Spleen (tissue), 11 donors: ENCODE results near the gene RNF212B. TPM values are rescaled to one million over a fixed set of nuclear protein-coding genes. Genes with fewer than 3 reads are reported as not detected.

Source experiments
- DNase-seq: peaks from one replicate; pipeline ENCODE4 v3.0.0-alpha.2; 2020
- H3K27ac ChIP-seq, 8 donors: fragments of 200-600 bp; sonication (generic) in 7 of 8; 1 replicate in 4 of 8; 2 replicates in 4 of 8; pipeline versions ENCODE4 v1.5.0 to v1.8.0; 2016 to 2021; ENCODE audit warnings: inconsistent platforms in 4 of 8, mild to moderate bottlenecking in 4 of 8, moderate library complexity in 1 of 8
- H3K27me3 ChIP-seq, 7 donors: fragments of 200-600 bp; sonication (generic) in 6 of 7; replicated peaks in 1 of 7; 1 replicate in 4 of 7; 2 replicates in 3 of 7; pipeline versions ENCODE4 v1.5.0 to v1.8.0; 2016 to 2021; ENCODE audit warnings: inconsistent platforms in 3 of 7, mild to moderate bottlenecking in 1 of 7
- H3K36me3 ChIP-seq, 6 donors: fragments of 200-600 bp; sonication (generic) in 5 of 6; 1 replicate in 4 of 6; 2 replicates in 2 of 6; pipeline versions ENCODE4 v1.5.0 to v1.8.0; 2016 to 2021; ENCODE audit warnings: inconsistent platforms in 2 of 6
- H3K4me1 ChIP-seq, 6 donors: fragments of 200-600 bp; sonication (generic) in 5 of 6; 1 replicate in 3 of 6; 2 replicates in 3 of 6; pipeline versions ENCODE4 v1.5.0 to v1.8.0; 2016 to 2021; ENCODE audit warnings: inconsistent platforms in 3 of 6
- H3K4me3 ChIP-seq, 8 donors: fragments of 200-600 bp; sonication (generic) in 7 of 8; 1 replicate in 4 of 8; 2 replicates in 4 of 8; pipeline versions ENCODE4 v1.5.0 to v1.8.0; 2016 to 2021; ENCODE audit warnings: inconsistent platforms in 4 of 8, mild to moderate bottlenecking in 4 of 8, moderate library complexity in 2 of 8
- H3K9me3 ChIP-seq, 8 donors: fragments of 200-600 bp; sonication (generic) in 7 of 8; 1 replicate in 4 of 8; 2 replicates in 4 of 8; pipeline versions ENCODE4 v1.5.0 to v1.8.0; 2016 to 2021; ENCODE audit warnings: inconsistent platforms in 4 of 8
- POLR2A ChIP-seq, 3 donors: fragments of 450-650 bp; IDR thresholded peaks; one replicate each; pipeline ENCODE4 v1.5.1; 2017; ENCODE audit warnings: antibody characterized with exemption in 3 of 3, mild to moderate bottlenecking in 1 of 3
- POLR2AphosphoS5 ChIP-seq, 3 donors: sonication (generic); formaldehyde crosslinking; IDR thresholded peaks; one replicate each; pipeline ENCODE4 v1.5.1; 2017; ENCODE audit warnings: antibody characterized with exemption in 3 of 3
- WGBS, 5 donors: extraction: QIAGEN DNeasy Blood & Tissue Kit in 3 of 5; methylation state at CpG; one replicate each; pipeline versions ENCODE4 v1.1.5 to v1.1.7; 2013 to 2018; 5-methylcytosine and 5-hydroxymethylcytosine counted together
- intact Hi-C: fragments of 100-400 bp; cut with DNase I; formaldehyde crosslinking; loops from one replicate; pipeline ENCODE4 v1.15.0; 2023; ENCODE audit warnings: low total_unique reads
- polyA plus RNA-seq, 3 donors: library from polyadenylated mRNA; stranded (reverse); fragments of 200-250 nt; gene quantifications; one replicate each; pipeline ENCODE4 v1.2.1, GENCODE V29; 2013
- total RNA-seq, 7 donors: library from RNA; depleted of rRNA in 3 of 7; stranded (reverse); fragments of >200 nt in 3 of 7; fragmentation: NEBNext Ultra II Directional in 4 of 7; extraction: Animal tissue kit (Norgen Biotek cat#: 25700) in 4 of 7; gene quantifications; one replicate each; pipeline versions ENCODE4 v1.1.0 to v1.2.1, GENCODE V29; 2016 to 2021
- TF ChIP-seq, protein P1 (sequence below), 11 experiments: fragments of 200-600 bp in 7 of 11; fragments of 450-650 bp in 4 of 11; sonication (generic) in 4 of 11; IDR thresholded peaks in 8 of 11; conservative IDR thresholded peaks in 3 of 11; 1 replicate in 7 of 11; 2 replicates in 4 of 11; pipeline versions ENCODE4 v1.4.0 to v1.8.0; 2016 to 2021; ENCODE audit warnings: antibody characterized with exemption in 11 of 11, inconsistent platforms in 4 of 11, mild to moderate bottlenecking in 1 of 11
- donor health status: healthy with polysubstance abuse.
- donor health status: DM: no; HTN: no; CAD: no; lungs with moderate emphysema.
- donor health status: DM: no; HTN: no; CAD: no.
- donor health status: Bipolar disorder and iron deficiency.
- donor health status: healthy.
- donor health status: DM: no; HTN: no; CAD: no.
- donor health status: DM: yes; HTN: yes; CAD: no.

Gene RNF212B
- total and polyA plus RNA-seq, 10 donors = not detected

DNA sequence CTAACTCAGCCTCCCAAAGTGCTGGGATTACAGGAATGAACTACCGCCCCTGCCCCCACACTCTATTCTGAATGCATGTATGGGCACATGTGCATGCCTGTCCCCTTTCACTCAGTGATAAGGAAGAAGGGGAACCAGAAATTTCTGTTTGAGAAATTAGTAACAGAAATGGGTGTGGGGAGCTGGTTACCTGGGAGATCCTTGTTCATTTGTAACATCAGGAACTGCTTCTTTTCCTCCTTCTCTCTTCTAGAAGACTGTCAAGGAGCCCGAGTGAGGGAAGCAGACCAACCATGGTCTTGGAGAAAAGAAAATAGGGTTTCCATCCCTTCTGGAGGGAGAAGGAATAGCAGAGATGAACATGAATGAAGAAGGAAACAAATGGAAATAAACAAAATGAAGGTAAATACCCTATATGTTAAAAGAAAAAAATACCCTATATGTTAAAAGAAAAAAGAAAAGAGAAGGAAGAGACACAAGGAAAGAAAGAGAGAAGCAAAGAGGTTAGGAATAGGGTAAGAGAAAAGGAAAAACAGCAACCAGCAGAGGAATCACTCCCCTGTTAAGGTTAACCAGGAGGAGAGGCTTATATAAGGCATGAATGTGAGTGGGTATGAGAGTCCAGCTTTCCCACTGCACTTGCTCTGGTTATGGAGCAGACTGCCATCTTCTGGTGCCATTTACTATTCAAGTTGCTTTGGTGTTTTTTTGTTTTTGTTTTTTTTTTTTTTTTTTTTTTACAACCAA, 61.6 kb downstream of the RNF212B start:
- Histone ChIP-seq H3K9me3 (no peaks in the 10 kb centered on the region), H3K27me3 (no peaks in the 10 kb centered on the region), H3K4me3 (no peak overlapping the region), H3K27ac (peak overlapping the region in 6 of 8 donors; percentile 96 to 98 (median 96)), H3K4me1 (peaks cover 17 to 63% (median 41%) of the 10 kb centered on the region in 6 donors), H3K36me3 (peaks cover 0 to 34% (median 12%) of the 10 kb centered on the region in 6 donors)
- intact Hi-C loops = loop anchor here (10.0 kb wide), 1 partner anchor 175 kb away; no protein-coding TSS in a partner anchor
- TF ChIP-seq POLR2AphosphoS5 (IDR thresholded peaks at IDR 0.05) (no peak), POLR2A (IDR thresholded peaks at IDR 0.05) (no peak)
- TF ChIP-seq, protein P1, sequence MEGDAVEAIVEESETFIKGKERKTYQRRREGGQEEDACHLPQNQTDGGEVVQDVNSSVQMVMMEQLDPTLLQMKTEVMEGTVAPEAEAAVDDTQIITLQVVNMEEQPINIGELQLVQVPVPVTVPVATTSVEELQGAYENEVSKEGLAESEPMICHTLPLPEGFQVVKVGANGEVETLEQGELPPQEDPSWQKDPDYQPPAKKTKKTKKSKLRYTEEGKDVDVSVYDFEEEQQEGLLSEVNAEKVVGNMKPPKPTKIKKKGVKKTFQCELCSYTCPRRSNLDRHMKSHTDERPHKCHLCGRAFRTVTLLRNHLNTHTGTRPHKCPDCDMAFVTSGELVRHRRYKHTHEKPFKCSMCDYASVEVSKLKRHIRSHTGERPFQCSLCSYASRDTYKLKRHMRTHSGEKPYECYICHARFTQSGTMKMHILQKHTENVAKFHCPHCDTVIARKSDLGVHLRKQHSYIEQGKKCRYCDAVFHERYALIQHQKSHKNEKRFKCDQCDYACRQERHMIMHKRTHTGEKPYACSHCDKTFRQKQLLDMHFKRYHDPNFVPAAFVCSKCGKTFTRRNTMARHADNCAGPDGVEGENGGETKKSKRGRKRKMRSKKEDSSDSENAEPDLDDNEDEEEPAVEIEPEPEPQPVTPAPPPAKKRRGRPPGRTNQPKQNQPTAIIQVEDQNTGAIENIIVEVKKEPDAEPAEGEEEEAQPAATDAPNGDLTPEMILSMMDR (IDR thresholded peaks at IDR 0.05 in 8 of 11, conservative IDR thresholded peaks at IDR 0.05 in 3 of 11) = peak in 1 of 11 experiments; percentile 13
- DNase-seq = no peak
- WGBS, 5 donors = 51 to 88% (median 82%) methylated on average over 2 of the region's 2 CpGs

DNA sequence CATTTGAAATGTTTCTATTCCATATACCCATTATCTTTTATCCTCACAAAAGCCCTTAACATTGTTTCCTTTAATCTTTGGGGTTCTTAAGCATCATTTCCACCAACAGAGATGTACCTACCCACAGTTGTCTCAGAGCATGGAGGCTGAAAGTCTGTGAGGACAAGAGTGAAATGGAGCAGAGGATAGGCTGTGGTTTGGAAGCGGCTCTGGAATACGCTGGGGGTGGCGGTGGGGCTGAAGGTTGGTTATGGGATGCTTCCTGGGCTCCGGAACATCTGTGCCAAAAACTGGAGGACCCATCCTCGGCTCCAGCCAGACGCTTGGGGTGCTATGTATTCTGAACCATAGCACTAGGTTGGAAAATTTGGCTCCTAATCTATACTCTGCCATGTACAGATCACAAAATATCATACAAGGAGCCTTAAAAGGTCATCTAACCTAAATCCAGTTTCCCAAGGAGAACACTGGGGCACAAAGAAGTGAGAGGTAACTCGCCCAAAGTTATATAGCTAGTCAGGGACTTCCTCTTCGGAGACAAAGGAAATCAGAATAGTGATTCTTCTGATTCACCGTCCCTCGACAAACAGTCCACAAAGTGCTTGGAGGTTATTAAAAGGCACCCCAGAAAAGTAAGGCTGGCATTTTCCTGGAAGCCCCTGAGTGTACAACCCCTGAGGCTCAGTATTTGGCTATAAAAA, 62.4 kb downstream of the RNF212B start:
- intact Hi-C loops = loop anchor here (10.0 kb wide), 1 partner anchor 175 kb away; no protein-coding TSS in a partner anchor
- Histone ChIP-seq H3K4me3 (peak overlapping the region; percentile 51 to 92 (median 76)), H3K27ac (peak overlapping the region; percentile 75 to 98 (median 96)), H3K27me3 (no peaks in the 10 kb centered on the region), H3K9me3 (no peaks in the 10 kb centered on the region), H3K4me1 (peaks cover 15 to 55% (median 34%) of the 10 kb centered on the region in 6 donors), H3K36me3 (peaks cover 0 to 34% (median 12%) of the 10 kb centered on the region in 6 donors)
- TF ChIP-seq, protein P1 (IDR thresholded peaks at IDR 0.05 in 8 of 11, conservative IDR thresholded peaks at IDR 0.05 in 3 of 11) = no peak
- TF ChIP-seq POLR2A (IDR thresholded peaks at IDR 0.05) = no peak
- no peak for TF ChIP-seq POLR2AphosphoS5 (IDR thresholded peaks at IDR 0.05)
- no peak for DNase-seq
- 57 to 62% (median 60%) methylated on average over 10 of the region's 10 CpGs for WGBS, 5 donors

DNA sequence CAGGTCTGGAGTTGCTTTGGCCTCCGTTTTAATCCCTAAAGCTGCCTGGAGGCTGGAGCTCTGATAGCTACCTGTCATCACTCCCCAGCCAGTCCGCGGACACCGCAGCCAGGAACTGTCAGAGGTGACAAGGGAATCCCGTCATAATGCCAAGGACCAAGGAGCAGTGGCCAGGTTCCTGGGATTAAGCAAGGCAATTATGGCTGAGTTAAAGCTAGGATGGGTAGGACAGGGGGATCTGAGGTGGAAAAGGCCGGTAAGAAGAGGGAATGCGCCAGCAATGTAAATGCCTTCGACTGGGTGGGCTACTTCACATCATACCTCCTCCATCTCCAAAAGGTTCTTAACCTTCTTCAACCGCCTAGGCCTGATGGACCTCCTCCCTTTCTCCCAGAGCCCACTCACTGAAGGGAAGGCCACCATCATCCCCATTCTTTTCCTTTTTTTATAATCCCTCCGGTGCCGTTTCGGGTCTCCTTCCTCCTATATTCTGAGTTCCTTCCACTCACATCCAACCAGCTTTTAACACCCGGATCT, 63.0 kb downstream of the RNF212B start:
- H3K4me1 ChIP-seq = peaks cover 13 to 55% (median 35%) of the 10 kb centered on the region in 6 donors
- H3K4me3 ChIP-seq = peak overlapping the region; percentile 51 to 92 (median 76)
- H3K27me3 ChIP-seq = no peaks in the 10 kb centered on the region
- TF ChIP-seq POLR2AphosphoS5 (IDR thresholded peaks at IDR 0.05) = peak in 1 of 3 donors; percentile 3
- TF ChIP-seq, protein P1 (IDR thresholded peaks at IDR 0.05 in 8 of 11, conservative IDR thresholded peaks at IDR 0.05 in 3 of 11) = no peak
- peaks cover 0 to 34% (median 12%) of the 10 kb centered on the region in 6 donors for H3K36me3 ChIP-seq
- intact Hi-C loops = no loop called here
- H3K9me3 ChIP-seq = no peaks in the 10 kb centered on the region
- WGBS, 5 donors = 3 to 11% (median 5%) methylated on average over 13 of the region's 13 CpGs
- peak overlapping the region; percentile 75 to 98 (median 96) for H3K27ac ChIP-seq
- peak; percentile 85 for DNase-seq
